ENCODE data around the gene RASGEF1B. TPM values are rescaled to one million over a fixed set of nuclear protein-coding genes. Genes with fewer than 3 reads are reported as not detected.

Gene RASGEF1B
- total RNA-seq, 1 experiment from 2014 or later = 6.9 TPM

DNA sequence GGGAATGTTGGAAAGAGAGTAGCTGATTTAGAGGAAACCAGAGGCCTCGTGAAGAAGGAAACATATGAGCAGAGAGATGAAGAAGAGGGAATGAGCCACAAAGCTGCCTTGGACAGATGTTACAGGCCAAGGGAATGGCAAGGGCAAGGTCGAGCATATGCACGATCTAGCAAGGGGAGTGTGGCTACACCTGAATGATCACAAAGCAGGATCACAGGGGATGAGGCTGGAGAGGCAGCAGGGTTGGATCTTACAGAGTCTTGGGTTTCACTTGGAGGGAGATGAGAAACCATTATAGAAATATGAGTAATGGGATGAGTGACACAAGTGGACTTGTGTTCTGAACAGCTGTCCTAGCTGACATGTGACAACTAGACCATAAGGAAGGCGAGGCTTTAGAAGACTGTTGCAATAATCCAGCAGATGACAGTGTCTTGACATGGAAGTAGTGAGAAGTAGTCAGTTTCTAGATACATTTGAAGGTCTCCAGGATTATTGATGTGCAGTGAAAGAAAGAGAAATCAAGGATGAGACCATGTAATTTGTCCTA lies 58.7 kb downstream of the RASGEF1B start:
- CTCF ChIA-PET = no interaction called here

DNA sequence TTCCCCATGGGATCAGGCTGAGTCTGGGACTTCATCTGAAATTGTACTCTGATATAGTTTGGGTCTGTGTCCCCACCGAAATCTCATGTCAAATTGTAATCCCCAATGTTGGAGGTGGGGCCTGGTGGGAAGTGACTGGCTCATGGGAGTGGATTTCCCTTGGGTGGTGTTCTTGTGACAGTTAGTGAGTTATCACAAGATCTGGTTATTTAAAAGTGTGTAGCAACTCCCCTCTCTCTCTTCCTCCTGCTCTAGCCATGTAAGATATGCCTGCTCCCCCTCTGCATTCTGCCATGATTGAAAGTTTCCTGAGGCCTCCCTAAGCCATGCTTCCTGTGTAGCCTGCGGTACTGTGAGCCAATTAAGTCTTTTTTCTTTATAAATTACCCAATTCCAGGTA lies 61.0 kb downstream of the RASGEF1B start:
- CTCF ChIA-PET = no interaction called here
- peaks cover 9% of the 10 kb centered on the region for H3K4me1 Mint-ChIP-seq
- no peaks in the 10 kb centered on the region for H3K27me3 Mint-ChIP-seq (ENCODE audit: low read depth)
- peaks cover 18% of the 10 kb centered on the region for H3K9me3 Mint-ChIP-seq
- H3K27ac Mint-ChIP-seq = no peak overlapping the region
- POLR2A ChIA-PET = no interaction called here
- DNase-seq (ENCODE audit: low spot score) (no peak), ATAC-seq (no peak)
- no peak overlapping the region for H3K4me3 Mint-ChIP-seq
- no peaks in the 10 kb centered on the region for H3K36me3 Mint-ChIP-seq
- TF ChIP-seq, protein P1, sequence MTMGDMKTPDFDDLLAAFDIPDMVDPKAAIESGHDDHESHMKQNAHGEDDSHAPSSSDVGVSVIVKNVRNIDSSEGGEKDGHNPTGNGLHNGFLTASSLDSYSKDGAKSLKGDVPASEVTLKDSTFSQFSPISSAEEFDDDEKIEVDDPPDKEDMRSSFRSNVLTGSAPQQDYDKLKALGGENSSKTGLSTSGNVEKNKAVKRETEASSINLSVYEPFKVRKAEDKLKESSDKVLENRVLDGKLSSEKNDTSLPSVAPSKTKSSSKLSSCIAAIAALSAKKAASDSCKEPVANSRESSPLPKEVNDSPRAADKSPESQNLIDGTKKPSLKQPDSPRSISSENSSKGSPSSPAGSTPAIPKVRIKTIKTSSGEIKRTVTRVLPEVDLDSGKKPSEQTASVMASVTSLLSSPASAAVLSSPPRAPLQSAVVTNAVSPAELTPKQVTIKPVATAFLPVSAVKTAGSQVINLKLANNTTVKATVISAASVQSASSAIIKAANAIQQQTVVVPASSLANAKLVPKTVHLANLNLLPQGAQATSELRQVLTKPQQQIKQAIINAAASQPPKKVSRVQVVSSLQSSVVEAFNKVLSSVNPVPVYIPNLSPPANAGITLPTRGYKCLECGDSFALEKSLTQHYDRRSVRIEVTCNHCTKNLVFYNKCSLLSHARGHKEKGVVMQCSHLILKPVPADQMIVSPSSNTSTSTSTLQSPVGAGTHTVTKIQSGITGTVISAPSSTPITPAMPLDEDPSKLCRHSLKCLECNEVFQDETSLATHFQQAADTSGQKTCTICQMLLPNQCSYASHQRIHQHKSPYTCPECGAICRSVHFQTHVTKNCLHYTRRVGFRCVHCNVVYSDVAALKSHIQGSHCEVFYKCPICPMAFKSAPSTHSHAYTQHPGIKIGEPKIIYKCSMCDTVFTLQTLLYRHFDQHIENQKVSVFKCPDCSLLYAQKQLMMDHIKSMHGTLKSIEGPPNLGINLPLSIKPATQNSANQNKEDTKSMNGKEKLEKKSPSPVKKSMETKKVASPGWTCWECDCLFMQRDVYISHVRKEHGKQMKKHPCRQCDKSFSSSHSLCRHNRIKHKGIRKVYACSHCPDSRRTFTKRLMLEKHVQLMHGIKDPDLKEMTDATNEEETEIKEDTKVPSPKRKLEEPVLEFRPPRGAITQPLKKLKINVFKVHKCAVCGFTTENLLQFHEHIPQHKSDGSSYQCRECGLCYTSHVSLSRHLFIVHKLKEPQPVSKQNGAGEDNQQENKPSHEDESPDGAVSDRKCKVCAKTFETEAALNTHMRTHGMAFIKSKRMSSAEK (CRISPR knock-in tag; IDR thresholded peaks at IDR 0.05; ENCODE audit: borderline replicate concordance) = no peak
- TF ChIP-seq, protein P2, sequence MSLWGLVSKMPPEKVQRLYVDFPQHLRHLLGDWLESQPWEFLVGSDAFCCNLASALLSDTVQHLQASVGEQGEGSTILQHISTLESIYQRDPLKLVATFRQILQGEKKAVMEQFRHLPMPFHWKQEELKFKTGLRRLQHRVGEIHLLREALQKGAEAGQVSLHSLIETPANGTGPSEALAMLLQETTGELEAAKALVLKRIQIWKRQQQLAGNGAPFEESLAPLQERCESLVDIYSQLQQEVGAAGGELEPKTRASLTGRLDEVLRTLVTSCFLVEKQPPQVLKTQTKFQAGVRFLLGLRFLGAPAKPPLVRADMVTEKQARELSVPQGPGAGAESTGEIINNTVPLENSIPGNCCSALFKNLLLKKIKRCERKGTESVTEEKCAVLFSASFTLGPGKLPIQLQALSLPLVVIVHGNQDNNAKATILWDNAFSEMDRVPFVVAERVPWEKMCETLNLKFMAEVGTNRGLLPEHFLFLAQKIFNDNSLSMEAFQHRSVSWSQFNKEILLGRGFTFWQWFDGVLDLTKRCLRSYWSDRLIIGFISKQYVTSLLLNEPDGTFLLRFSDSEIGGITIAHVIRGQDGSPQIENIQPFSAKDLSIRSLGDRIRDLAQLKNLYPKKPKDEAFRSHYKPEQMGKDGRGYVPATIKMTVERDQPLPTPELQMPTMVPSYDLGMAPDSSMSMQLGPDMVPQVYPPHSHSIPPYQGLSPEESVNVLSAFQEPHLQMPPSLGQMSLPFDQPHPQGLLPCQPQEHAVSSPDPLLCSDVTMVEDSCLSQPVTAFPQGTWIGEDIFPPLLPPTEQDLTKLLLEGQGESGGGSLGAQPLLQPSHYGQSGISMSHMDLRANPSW (CRISPR knock-in tag; conservative IDR thresholded peaks at IDR 0.05; ENCODE audit: low read depth) = no peak
- no peak for TF ChIP-seq IRF2 (CRISPR knock-in tag; IDR thresholded peaks at IDR 0.05; ENCODE audit: borderline replicate concordance, low read depth)
- no peak for TF ChIP-seq SMAD4 (CRISPR knock-in tag; IDR thresholded peaks at IDR 0.05)
- TF ChIP-seq NFE2L1 (CRISPR knock-in tag; IDR thresholded peaks at IDR 0.05) = no peak
- TF ChIP-seq, protein P3, sequence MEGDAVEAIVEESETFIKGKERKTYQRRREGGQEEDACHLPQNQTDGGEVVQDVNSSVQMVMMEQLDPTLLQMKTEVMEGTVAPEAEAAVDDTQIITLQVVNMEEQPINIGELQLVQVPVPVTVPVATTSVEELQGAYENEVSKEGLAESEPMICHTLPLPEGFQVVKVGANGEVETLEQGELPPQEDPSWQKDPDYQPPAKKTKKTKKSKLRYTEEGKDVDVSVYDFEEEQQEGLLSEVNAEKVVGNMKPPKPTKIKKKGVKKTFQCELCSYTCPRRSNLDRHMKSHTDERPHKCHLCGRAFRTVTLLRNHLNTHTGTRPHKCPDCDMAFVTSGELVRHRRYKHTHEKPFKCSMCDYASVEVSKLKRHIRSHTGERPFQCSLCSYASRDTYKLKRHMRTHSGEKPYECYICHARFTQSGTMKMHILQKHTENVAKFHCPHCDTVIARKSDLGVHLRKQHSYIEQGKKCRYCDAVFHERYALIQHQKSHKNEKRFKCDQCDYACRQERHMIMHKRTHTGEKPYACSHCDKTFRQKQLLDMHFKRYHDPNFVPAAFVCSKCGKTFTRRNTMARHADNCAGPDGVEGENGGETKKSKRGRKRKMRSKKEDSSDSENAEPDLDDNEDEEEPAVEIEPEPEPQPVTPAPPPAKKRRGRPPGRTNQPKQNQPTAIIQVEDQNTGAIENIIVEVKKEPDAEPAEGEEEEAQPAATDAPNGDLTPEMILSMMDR (IDR thresholded peaks at IDR 0.05) = no peak
- TF ChIP-seq, protein P4, sequence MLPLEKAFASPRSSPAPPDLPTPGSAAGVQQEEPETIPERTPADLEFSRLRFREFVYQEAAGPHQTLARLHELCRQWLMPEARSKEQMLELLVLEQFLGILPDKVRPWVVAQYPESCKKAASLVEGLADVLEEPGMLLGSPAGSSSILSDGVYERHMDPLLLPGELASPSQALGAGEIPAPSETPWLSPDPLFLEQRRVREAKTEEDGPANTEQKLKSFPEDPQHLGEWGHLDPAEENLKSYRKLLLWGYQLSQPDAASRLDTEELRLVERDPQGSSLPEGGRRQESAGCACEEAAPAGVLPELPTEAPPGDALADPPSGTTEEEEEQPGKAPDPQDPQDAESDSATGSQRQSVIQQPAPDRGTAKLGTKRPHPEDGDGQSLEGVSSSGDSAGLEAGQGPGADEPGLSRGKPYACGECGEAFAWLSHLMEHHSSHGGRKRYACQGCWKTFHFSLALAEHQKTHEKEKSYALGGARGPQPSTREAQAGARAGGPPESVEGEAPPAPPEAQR (CRISPR knock-in tag; IDR thresholded peaks at IDR 0.05) = no peak
- TF ChIP-seq, protein P5, sequence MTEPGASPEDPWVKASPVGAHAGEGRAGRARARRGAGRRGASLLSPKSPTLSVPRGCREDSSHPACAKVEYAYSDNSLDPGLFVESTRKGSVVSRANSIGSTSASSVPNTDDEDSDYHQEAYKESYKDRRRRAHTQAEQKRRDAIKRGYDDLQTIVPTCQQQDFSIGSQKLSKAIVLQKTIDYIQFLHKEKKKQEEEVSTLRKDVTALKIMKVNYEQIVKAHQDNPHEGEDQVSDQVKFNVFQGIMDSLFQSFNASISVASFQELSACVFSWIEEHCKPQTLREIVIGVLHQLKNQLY (CRISPR knock-in tag; IDR thresholded peaks at IDR 0.05) = no peak
- no peak for TF ChIP-seq GTF2I (CRISPR knock-in tag; conservative IDR thresholded peaks at IDR 0.05)
- no peak for TF ChIP-seq PRRX2 (CRISPR knock-in tag; IDR thresholded peaks at IDR 0.05)
- TF ChIP-seq, protein P6, sequence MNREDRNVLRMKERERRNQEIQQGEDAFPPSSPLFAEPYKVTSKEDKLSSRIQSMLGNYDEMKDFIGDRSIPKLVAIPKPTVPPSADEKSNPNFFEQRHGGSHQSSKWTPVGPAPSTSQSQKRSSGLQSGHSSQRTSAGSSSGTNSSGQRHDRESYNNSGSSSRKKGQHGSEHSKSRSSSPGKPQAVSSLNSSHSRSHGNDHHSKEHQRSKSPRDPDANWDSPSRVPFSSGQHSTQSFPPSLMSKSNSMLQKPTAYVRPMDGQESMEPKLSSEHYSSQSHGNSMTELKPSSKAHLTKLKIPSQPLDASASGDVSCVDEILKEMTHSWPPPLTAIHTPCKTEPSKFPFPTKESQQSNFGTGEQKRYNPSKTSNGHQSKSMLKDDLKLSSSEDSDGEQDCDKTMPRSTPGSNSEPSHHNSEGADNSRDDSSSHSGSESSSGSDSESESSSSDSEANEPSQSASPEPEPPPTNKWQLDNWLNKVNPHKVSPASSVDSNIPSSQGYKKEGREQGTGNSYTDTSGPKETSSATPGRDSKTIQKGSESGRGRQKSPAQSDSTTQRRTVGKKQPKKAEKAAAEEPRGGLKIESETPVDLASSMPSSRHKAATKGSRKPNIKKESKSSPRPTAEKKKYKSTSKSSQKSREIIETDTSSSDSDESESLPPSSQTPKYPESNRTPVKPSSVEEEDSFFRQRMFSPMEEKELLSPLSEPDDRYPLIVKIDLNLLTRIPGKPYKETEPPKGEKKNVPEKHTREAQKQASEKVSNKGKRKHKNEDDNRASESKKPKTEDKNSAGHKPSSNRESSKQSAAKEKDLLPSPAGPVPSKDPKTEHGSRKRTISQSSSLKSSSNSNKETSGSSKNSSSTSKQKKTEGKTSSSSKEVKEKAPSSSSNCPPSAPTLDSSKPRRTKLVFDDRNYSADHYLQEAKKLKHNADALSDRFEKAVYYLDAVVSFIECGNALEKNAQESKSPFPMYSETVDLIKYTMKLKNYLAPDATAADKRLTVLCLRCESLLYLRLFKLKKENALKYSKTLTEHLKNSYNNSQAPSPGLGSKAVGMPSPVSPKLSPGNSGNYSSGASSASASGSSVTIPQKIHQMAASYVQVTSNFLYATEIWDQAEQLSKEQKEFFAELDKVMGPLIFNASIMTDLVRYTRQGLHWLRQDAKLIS (CRISPR knock-in tag; IDR thresholded peaks at IDR 0.05; ENCODE audit: borderline replicate concordance) = no peak
- no peak for TF ChIP-seq ZNF138 (CRISPR knock-in tag; conservative IDR thresholded peaks at IDR 0.05)
- TF ChIP-seq TEAD4 (CRISPR knock-in tag; IDR thresholded peaks at IDR 0.05) = no peak
- TF ChIP-seq CBFB (CRISPR knock-in tag; IDR thresholded peaks at IDR 0.05; ENCODE audit: low read depth) = no peak
- no peak for TF ChIP-seq RELA (CRISPR knock-in tag; IDR thresholded peaks at IDR 0.05; ENCODE audit: borderline replicate concordance)
- TF ChIP-seq, protein P7, sequence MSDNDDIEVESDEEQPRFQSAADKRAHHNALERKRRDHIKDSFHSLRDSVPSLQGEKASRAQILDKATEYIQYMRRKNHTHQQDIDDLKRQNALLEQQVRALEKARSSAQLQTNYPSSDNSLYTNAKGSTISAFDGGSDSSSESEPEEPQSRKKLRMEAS (CRISPR knock-in tag; IDR thresholded peaks at IDR 0.05) = no peak
- no peak for TF ChIP-seq FOXK1 (CRISPR knock-in tag; IDR thresholded peaks at IDR 0.05)

More for the DNA sequence above, 58.7 kb downstream of the RASGEF1B start:
- no peak for DNase-seq (ENCODE audit: low spot score)
- no peak for ATAC-seq
- TF ChIP-seq ZNF423 (CRISPR knock-in tag; IDR thresholded peaks at IDR 0.05) = no peak
- no peak for TF ChIP-seq CREB1 (CRISPR knock-in tag; IDR thresholded peaks at IDR 0.05)
- TF ChIP-seq HMGA2 (CRISPR knock-in tag; IDR thresholded peaks at IDR 0.05) = no peak
- TF ChIP-seq IRF2 (CRISPR knock-in tag; IDR thresholded peaks at IDR 0.05; ENCODE audit: borderline replicate concordance, low read depth) = no peak
- TF ChIP-seq MYBL2 (CRISPR knock-in tag; IDR thresholded peaks at IDR 0.05) = no peak
- TF ChIP-seq ELF4 (CRISPR knock-in tag; IDR thresholded peaks at IDR 0.05; ENCODE audit: low read depth) = no peak
- TF ChIP-seq MXD4 (CRISPR knock-in tag; IDR thresholded peaks at IDR 0.05; ENCODE audit: borderline replicate concordance) = no peak
- Mint-ChIP-seq H3K27me3 (ENCODE audit: low read depth) (peaks cover under 1% of the 10 kb centered on the region; the same call in 1 of the 2 replicates), H3K36me3 (no peaks in the 10 kb centered on the region), H3K27ac (no peak overlapping the region), H3K4me3 (no peak overlapping the region), H3K9me3 (peaks cover 18% of the 10 kb centered on the region), H3K4me1 (peaks cover 22% of the 10 kb centered on the region)
- POLR2A ChIA-PET = no interaction called here

Measured in WTC11 (cell line).